RPMI8226 (cell line): ENCODE measurements around the gene FAM227B.
"Not testable (repeated sequence)": the region's sequence is repeated elsewhere in the genome, so short reads cannot be mapped to it uniquely, and the experiment has no call there.

Experiments used
- DNase-seq: peaks from one replicate; pipeline ENCODE4 v3.0.0-alpha.2; 2015

The FAM227B gene

DNA sequence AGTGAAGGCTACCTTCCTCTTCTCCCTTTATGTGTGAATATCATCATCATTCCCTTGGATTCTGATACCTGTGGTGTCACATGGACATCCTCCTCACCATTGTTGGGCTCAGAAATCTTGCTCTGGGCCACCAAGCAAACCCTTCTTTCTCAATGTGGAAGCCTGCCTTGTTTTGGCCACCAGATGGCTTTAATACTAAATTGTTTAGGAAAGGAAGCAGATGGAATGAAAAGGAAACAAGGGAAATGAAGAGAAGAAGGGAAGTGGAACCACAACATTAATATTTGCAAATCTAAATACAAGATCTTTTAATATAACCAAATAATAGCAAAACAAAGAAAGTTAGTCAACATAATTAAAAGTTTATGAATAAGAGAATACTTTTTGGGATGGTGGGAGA lies 14.0 kb downstream of the FAM227B start:
- DNase-seq = no peak

DNA sequence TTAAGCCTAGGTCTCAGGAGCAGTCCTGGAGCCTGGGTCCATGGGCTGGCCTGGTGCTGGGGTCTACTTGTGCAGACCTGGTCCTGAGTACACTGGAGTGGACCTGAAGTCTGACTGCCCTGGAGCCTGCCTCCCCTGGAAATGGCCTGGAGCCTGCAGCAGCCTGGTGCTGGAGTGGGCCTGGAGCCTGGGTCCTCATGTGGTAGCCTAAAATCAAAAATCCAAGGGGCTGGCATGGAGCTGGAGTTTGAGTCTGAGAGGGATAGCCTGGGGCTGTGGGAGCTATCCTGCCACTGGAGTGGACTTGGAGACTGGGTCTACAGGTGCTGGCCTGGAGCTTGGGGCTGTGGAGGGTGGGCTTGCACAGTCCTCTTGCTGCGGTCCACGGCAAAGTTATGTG lies 15.0 kb downstream of the FAM227B start:
- no peak for DNase-seq

DNA sequence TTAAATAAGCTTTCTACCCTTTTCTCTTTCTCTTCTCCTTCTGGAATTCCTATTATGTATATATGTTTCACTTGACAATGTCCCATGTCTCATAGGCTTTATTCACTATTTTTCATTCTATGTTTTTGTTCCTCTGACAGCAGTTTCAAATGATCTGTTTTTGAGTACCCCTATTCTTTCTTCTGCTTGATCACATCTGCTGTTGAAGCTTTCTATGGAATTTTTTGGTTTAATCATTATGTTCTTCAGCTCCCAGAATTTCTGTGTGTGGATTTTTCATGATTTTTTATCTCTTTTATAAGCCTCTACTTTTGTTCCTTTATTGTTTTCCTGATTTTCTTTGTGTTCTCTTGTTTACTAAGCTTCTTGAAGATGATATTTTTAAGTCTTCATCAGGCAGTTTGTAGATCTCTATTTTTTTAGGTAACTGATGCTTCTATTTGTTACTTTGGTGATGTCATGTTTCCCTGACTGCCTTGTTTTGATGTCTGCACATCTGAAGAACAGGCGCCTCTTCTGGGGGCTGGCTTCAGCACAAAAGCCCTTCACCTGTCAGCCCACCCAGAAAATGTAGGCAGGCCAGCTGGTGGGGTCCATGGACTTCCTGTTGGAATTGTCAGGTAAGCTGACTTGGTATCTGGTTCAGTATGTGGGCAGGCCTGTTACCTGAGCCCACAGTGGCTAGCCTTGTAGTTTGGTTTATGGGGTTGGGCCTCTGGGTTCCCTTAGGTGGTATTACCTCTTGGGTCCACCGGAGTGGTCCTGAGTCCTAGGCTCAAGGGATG lies 15.8 kb downstream of the FAM227B start:
- DNase-seq = no peak

- DNase-seq = not testable (repeated sequence)
Observed at GRCh38 chr15:49592829-49593316, 27.7 kb downstream of the FAM227B start.

DNA sequence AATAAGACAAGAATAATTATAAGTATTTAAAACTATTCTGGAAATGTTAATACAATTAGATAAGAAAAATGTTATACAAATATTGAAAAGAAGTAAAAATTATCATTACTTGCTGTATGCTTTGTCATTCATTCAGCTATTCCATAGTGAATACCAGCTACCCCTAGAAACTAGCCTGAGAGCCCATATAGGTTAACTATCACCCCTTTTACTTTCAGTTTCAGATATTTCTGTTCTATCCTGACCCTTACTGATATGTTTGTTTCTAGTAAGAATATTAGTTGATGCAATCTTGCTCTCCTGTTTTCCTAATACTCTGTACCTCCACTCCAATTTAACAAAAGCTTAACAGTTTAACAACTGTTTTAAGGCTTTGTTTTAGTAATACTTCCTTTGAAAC lies 31.6 kb downstream of the FAM227B start:
- no peak for DNase-seq

GRCh38 chr15:49573421-49573820 lies 47.2 kb downstream of the FAM227B start:
- DNase-seq = no peak

GRCh38 chr15:49570672-49571071 lies 49.9 kb downstream of the FAM227B start:
- no peak for DNase-seq

DNA sequence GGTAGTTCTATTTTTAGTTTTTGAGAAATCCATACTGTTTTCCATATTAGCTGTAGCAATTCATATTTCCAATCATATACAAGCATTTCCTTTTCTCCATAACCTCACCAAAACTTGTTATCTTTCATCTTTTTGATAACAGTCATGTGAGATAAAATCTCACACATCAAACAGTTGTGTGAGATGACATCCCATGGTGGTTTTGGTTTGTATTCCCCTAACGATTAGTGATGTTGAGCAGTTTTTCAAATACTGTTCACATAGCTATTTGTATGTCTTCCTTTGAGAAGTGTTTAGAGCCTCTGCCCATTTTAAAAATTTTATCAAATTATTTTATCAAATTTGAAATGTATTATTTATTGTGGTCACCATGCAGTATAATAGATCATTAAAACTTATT lies 50.4 kb downstream of the FAM227B start:
- no peak for DNase-seq

DNA sequence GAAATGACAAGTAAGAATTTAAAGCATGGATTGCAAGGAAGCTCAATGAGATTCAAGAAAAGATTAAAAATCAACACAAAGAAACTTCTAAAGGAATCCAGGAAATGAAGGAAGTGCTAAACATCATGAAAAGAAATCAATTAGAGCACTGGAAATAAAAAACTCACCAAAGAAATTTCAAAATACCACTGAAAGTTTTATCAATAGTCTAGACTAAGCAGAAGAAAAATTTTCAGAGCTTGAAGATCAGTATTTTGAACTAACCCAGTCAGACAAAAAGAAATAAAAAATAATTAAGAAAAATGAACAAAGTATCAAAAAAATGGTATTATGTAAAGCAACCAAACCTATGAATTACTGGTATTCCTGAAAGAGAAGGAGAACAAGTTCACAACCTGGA lies 60.6 kb downstream of the FAM227B start:
- no peak for DNase-seq

- no peak for DNase-seq
Observed at GRCh38 chr15:49558929-49559328, 61.7 kb downstream of the FAM227B start.

DNA sequence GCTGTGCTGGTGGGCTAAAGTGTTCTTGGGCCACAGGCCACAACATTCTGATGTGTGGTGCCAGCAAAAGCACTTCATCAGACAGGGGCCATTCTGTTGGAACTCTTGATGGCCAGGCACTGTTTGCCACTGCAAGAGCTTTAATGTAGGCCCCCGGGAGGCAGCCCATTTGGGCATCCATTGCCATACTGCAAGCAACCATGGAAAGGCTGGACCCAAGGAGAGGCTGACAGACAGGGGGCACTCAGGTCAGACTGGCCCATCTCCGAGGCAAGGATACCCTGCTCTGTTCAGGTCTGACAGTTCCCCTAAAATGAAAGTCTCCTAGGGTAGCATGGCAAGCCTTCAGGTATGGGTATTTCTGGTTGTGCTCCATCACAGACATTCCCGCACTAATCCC lies 64.2 kb downstream of the FAM227B start:
- DNase-seq = no peak

- DNase-seq = not testable (repeated sequence)
Observed at GRCh38 chr15:49550342-49550741, 70.3 kb downstream of the FAM227B start.

GRCh38 chr15:49538520-49538919 lies 82.1 kb downstream of the FAM227B start:
- no peak for DNase-seq

DNA sequence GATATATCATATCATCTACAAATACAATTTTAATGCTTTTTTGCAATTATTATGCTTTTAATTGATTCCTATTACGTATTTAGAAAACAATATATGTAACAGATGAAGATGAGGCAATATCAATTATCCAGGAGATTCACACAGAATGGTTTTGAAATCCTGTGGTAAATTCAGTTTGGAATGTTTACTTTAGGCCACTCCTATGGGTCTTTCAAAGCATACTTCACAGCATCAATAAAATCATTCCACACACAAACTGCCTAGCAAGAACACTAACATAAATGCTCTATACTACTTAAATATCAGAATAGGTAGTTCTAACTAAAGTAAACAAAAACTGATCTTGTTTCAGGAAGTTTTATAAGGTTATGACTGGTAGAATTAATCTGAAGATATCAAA lies 90.5 kb downstream of the FAM227B start:
- DNase-seq = no peak

GRCh38 chr15:49528289-49528688 lies 92.3 kb downstream of the FAM227B start:
- DNase-seq = no peak

DNA sequence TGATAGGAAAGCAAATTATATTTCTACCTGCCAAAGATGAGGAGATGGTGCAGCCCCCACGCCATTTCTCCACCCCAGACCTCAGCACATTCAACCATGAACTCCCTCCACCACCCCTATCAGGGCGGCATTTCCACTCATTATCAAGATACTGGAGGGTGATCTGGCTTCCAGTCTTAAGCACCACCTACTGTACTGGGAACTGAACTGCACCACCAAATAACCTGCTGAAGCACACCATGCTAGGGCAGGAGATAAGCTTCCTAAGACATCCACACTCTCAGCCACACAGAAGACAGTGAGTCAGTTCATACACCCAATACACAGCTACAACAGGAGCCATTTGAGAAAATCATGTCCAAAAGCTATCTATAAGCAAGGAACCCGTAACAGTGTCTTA lies 98.8 kb downstream of the FAM227B start:
- DNase-seq = peak; percentile 5

GRCh38 chr15:49512739-49513138 lies 107.9 kb downstream of the FAM227B start:
- not testable (repeated sequence) for DNase-seq

DNA sequence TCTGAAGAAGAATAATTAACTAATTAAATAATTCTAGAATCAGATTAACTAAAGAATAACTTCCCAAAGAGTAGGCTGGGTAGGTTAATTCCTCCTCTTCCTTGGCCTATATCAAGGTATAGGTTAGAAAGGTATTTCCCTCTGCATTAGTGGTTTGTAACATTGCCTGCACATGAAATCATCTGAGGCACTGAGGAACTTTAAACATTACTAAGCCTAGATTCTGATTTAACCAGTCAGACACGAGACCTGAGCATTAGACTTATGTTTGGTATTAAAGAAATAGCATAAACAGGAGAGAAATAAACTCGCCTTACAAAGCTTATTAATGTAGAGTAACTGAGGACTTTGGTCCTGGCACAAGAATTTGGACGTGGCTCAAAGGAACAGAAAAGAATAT lies 113.4 kb downstream of the FAM227B start:
- DNase-seq = no peak

DNA sequence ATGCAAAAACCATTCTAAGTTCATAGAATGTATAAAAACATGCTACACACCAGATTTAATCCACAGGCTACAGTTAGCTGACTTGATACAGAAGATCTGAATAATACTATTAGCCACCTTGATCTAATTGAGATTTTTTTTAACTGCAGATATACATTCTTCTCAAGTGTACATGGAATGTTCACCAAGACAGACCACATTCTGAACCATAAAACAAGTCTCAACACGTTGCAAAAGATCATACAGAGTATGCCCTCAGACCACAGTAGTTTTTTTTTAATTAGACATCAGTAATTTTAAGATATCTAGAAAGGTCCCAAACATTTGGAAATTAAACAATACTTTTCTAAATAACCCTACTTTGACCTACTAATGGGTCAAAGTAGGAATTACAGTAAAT lies 114.3 kb downstream of the FAM227B start:
- DNase-seq = no peak

GRCh38 chr15:49501586-49501985 lies 119.0 kb downstream of the FAM227B start:
- DNase-seq = no peak

DNA sequence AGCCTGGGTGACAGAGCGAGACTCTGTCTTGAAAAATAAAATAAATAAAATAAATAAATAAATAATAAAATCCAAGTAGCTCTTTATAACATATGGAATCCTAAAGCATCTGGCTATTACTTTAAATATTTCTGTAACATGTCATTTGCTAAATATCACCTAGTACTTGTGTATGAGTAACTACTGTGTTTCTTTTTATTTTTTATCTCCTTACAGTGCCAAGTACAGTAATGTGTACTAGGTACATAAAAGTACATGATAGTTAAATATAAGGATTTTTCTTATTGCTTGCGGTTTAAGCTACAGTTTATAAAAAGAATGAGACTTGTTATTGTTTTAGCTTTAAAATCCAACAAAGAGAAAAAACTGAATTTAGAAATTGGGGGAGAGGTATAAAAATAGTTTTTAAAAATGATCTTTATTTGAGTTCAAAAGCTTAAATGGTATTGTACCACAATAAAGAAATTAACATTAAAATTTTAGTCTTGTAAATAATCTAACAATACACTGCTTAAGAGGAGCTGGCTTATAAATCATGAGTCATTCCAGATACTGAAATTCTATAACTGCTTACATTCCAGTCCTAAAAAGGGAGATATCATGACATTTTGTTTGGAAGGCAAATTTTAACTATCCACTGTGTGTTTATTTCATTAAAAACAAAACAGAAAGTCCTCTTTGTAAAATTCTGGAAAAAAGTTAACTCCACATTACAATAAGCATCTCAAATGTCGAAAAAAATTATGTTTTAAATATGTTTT lies 124.4 kb downstream of the FAM227B start:
- DNase-seq = no peak

DNA sequence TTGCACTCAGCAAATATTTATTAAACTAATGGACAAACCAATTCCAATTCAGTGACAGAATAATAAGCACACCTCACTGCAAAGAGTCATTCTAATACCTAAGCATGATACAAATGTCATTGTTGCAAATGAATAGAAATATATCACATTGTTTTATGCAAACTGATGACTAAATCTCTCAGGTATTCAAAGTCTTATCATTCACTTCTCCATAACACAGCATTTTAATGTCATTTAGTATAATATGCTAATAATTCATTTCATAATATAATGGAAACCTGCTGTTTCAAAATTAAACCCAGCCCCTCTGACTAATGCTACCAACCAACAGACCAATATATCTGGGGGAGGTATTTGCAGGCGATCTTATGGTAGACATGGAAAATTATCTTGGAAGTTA lies 125.8 kb downstream of the FAM227B start:
- no peak for DNase-seq

DNA sequence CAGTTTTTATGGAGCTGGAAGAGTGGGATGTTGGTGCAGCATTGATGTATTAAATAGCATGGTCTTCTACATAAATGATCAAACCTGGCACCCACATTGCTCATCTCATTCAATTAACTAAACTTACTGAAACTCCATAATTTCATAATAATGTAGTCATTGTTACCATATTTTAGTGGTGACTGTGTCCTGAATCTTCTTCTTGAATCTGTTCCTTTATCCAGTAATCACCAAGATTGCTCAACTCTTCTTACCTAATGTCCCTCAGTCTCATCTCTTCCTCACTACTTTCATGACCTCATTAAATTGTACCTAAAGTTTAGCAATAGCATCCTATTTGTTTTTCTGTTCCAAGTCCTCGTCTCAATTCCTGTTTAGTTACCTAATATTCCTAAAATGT lies 127.8 kb downstream of the FAM227B start:
- DNase-seq = no peak

DNA sequence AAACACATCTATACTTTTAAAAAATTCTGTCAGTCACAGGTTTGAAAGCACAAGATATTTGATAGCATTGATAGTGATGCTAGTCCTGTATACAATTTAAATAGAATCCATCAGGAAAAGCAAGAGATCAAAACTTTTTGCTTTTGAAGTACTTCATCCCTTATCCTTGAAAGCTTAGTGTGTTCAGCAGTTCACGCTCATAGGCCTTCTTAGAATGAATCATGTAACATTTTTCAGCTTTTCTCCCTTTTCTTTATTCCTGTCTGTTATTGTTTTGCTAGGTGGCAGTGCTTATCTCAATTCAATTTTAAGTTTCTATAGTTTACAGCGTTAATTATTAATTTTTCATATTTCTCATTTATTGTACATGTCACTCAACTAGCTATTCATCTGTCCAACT lies 128.5 kb downstream of the FAM227B start:
- no peak for DNase-seq
